ENCODE results near the gene USP3. TPM values are rescaled to one million over a fixed set of nuclear protein-coding genes. Genes with fewer than 3 reads are reported as not detected.

USP3 gene
- total and polyA plus RNA-seq, 8 donors: 37.4 to 80.7 (median 42.3) TPM

GRCh38 chr15:63489352-63489751 lies 15.0 kb upstream of the USP3 start:
- ATAC-seq: no peak
- H3K4me1 ChIP-seq: peaks cover 8 to 97% of the 10 kb centered on the region in 2 donors
- intact Hi-C loops (cut with DNase I): no loop called here
- no peak overlapping the region for H3K4me3 ChIP-seq
- no peak for TF ChIP-seq CTCF (IDR thresholded peaks at IDR 0.05)
- H3K9me3 ChIP-seq: no peaks in the 10 kb centered on the region
- peak overlapping the region in 1 of 2 donors; percentile 97 for H3K27ac ChIP-seq
- H3K27me3 ChIP-seq: no peaks in the 10 kb centered on the region
- no peak for DNase-seq
- no peaks in the 10 kb centered on the region for H3K36me3 ChIP-seq

- no peak for DNase-seq
- peaks cover 8 to 97% of the 10 kb centered on the region in 2 donors for H3K4me1 ChIP-seq
- ATAC-seq: peak; percentile 27
- peak overlapping the region; percentile 49 to 97 for H3K27ac ChIP-seq
- H3K36me3 ChIP-seq: no peaks in the 10 kb centered on the region
- H3K9me3 ChIP-seq: no peaks in the 10 kb centered on the region
- H3K27me3 ChIP-seq: no peaks in the 10 kb centered on the region
- intact Hi-C loops (cut with DNase I): no loop called here
- no peak for TF ChIP-seq CTCF (IDR thresholded peaks at IDR 0.05)
- peak overlapping the region in 1 of 2 donors; percentile 11 for H3K4me3 ChIP-seq
Measured at GRCh38 chr15:63490345-63491034, 13.9 kb upstream of the USP3 start.

- H3K4me1 ChIP-seq: peaks cover 8 to 97% of the 10 kb centered on the region in 2 donors
- peak overlapping the region; percentile 49 to 97 for H3K27ac ChIP-seq
- H3K4me3 ChIP-seq: no peak overlapping the region
- TF ChIP-seq CTCF (IDR thresholded peaks at IDR 0.05): no peak
- intact Hi-C loops (cut with DNase I): no loop called here
- no peak for DNase-seq
- no peaks in the 10 kb centered on the region for H3K36me3 ChIP-seq
- H3K27me3 ChIP-seq: no peaks in the 10 kb centered on the region
- ATAC-seq: peak; percentile 34
- no peaks in the 10 kb centered on the region for H3K9me3 ChIP-seq
Measured at GRCh38 chr15:63491116-63491827, 13.1 kb upstream of the USP3 start.

GRCh38 chr15:63491979-63492378 lies 12.4 kb upstream of the USP3 start:
- H3K27me3 ChIP-seq: no peaks in the 10 kb centered on the region
- intact Hi-C loops (cut with DNase I): no loop called here
- TF ChIP-seq CTCF (IDR thresholded peaks at IDR 0.05): no peak
- no peaks in the 10 kb centered on the region for H3K36me3 ChIP-seq
- ATAC-seq (no peak), DNase-seq (no peak)
- H3K27ac ChIP-seq: peak overlapping the region in 1 of 2 donors; percentile 97
- H3K4me3 ChIP-seq: no peak overlapping the region
- H3K4me1 ChIP-seq: peaks cover 8 to 97% of the 10 kb centered on the region in 2 donors
- H3K9me3 ChIP-seq: no peaks in the 10 kb centered on the region

GRCh38 chr15:63492541-63493077 lies 11.8 kb upstream of the USP3 start:
- no peak overlapping the region for H3K4me3 ChIP-seq
- intact Hi-C loops (cut with DNase I): no loop called here
- H3K4me1 ChIP-seq: peaks cover 8 to 97% of the 10 kb centered on the region in 2 donors
- H3K36me3 ChIP-seq: no peaks in the 10 kb centered on the region
- H3K9me3 ChIP-seq: no peaks in the 10 kb centered on the region
- ATAC-seq (peak; percentile 54), DNase-seq (no peak)
- H3K27me3 ChIP-seq: no peaks in the 10 kb centered on the region
- no peak for TF ChIP-seq CTCF (IDR thresholded peaks at IDR 0.05)
- H3K27ac ChIP-seq: peak overlapping the region in 1 of 2 donors; percentile 97

Data from left lung (tissue), 10 donors.